Liver (tissue), 9 donors: ENCODE measurements around the gene CEP85L. TPM values are rescaled to one million over a fixed set of nuclear protein-coding genes. Genes with fewer than 3 reads are reported as not detected.

Experiments
- DNase-seq: peaks from one replicate; pipeline ENCODE4 v3.0.0-alpha.2; 2017; ENCODE audit warnings: low spot score
- H3K27ac ChIP-seq, 2 donors: one replicate each; pipeline ENCODE4 v1.7.0; 2013; ENCODE audit warnings: inconsistent platforms in 2 of 2, low read length in 2 of 2, control low read depth in 1 of 2, low read depth in 1 of 2, mild to moderate bottlenecking in 1 of 2
- H3K27me3 ChIP-seq, 4 donors: one replicate each; pipeline versions ENCODE4 v1.6.1 to v1.7.0; 2013; ENCODE audit warnings: low read length in 3 of 4, inconsistent platforms in 1 of 4, mild to moderate bottlenecking in 1 of 4, moderate library complexity in 1 of 4; ENCODE audit not compliant: control insufficient read depth in 4 of 4, insufficient read depth in 4 of 4
- H3K36me3 ChIP-seq, 4 donors: one replicate each; pipeline versions ENCODE4 v1.6.1 to v1.7.0; 2013; ENCODE audit warnings: low read length in 3 of 4, mild to moderate bottlenecking in 3 of 4, low read depth in 1 of 4, moderate library complexity in 1 of 4; ENCODE audit not compliant: control insufficient read depth in 4 of 4, insufficient read depth in 3 of 4
- H3K4me1 ChIP-seq, 4 donors: one replicate each; pipeline versions ENCODE4 v1.6.1 to v1.7.0; 2013; ENCODE audit warnings: low read length in 3 of 4, mild to moderate bottlenecking in 3 of 4, moderate library complexity in 1 of 4; ENCODE audit not compliant: control insufficient read depth in 4 of 4, insufficient read depth in 4 of 4
- H3K4me3 ChIP-seq, 3 donors: one replicate each; pipeline versions ENCODE4 v1.6.1 to v1.7.0; 2013; ENCODE audit warnings: low read length in 3 of 3, control low read depth in 1 of 3, low read depth in 1 of 3, mild to moderate bottlenecking in 1 of 3
- H3K9ac ChIP-seq, 2 donors: one replicate each; pipeline ENCODE4 v1.7.0; 2013; ENCODE audit warnings: low read length in 2 of 2, mild to moderate bottlenecking in 2 of 2, moderate library complexity in 2 of 2, control low read depth in 1 of 2, low read depth in 1 of 2
- H3K9me3 ChIP-seq, 4 donors: one replicate each; pipeline versions ENCODE4 v1.6.1 to v1.7.0; 2013; ENCODE audit warnings: low read length in 3 of 4; ENCODE audit not compliant: control insufficient read depth in 4 of 4
- ATF3 ChIP-seq: IDR thresholded peaks from 2 replicates; pipeline ENCODE4 v1.6.1; 2016; ENCODE audit warnings: antibody characterized with exemption
- EGR1 ChIP-seq, 2 donors: IDR thresholded peaks; 2 replicates each; pipeline ENCODE4 v1.6.1; 2016 to 2018; ENCODE audit warnings: antibody characterized with exemption in 2 of 2, low read depth in 2 of 2
- FOXA1 ChIP-seq: IDR thresholded peaks from 2 replicates; pipeline ENCODE4 v1.6.1; 2016; ENCODE audit warnings: antibody characterized with exemption
- FOXA2 ChIP-seq: IDR thresholded peaks from 2 replicates; pipeline ENCODE4 v1.6.1; 2016; ENCODE audit warnings: antibody characterized with exemption
- GABPA ChIP-seq, 2 donors: IDR thresholded peaks in 1 of 2; conservative IDR thresholded peaks in 1 of 2; 2 replicates each; pipeline ENCODE4 v1.6.1; 2016; ENCODE audit warnings: antibody characterized with exemption in 2 of 2, mild to moderate bottlenecking in 1 of 2, moderate library complexity in 1 of 2
- HNF4A ChIP-seq, 2 donors: conservative IDR thresholded peaks; 2 replicates each; pipeline ENCODE4 v1.6.1; 2016; ENCODE audit warnings: antibody characterized with exemption in 2 of 2, mild to moderate bottlenecking in 2 of 2
- HNF4G ChIP-seq: IDR thresholded peaks from 2 replicates; pipeline ENCODE4 v1.6.1; 2016; ENCODE audit warnings: antibody characterized with exemption
- JUND ChIP-seq, 2 donors: IDR thresholded peaks; 2 replicates each; pipeline ENCODE4 v1.6.1; 2016; ENCODE audit warnings: antibody characterized with exemption in 2 of 2
- MAX ChIP-seq: IDR thresholded peaks from 2 replicates; pipeline ENCODE4 v1.6.1; 2016; ENCODE audit warnings: antibody characterized with exemption
- NR2F2 ChIP-seq: IDR thresholded peaks from 2 replicates; pipeline ENCODE4 v1.6.1; 2016; ENCODE audit warnings: antibody characterized with exemption
- RAD21 ChIP-seq, 2 donors: IDR thresholded peaks; 2 replicates each; pipeline ENCODE4 v1.6.1; 2016; ENCODE audit warnings: antibody characterized with exemption in 2 of 2, mild to moderate bottlenecking in 2 of 2
- RXRA ChIP-seq, 2 donors: IDR thresholded peaks; 2 replicates each; pipeline ENCODE4 v1.6.1; 2017 to 2018; ENCODE audit warnings: antibody characterized with exemption in 2 of 2, mild to moderate bottlenecking in 1 of 2
- SP1 ChIP-seq: IDR thresholded peaks from 2 replicates; pipeline ENCODE4 v1.6.1; 2018; ENCODE audit warnings: antibody characterized with exemption, mild to moderate bottlenecking
- TAF1 ChIP-seq: conservative IDR thresholded peaks from 2 replicates; pipeline ENCODE4 v1.6.1; 2016; ENCODE audit warnings: antibody characterized with exemption, mild to moderate bottlenecking
- YY1 ChIP-seq: IDR thresholded peaks from 2 replicates; pipeline ENCODE4 v1.6.1; 2016; ENCODE audit warnings: antibody characterized with exemption, mild to moderate bottlenecking
- WGBS: extraction: QIAGEN DNeasy Blood & Tissue Kit; methylation state at CpG from one replicate; pipeline ENCODE4 v1.1.7; 2013; 5-methylcytosine and 5-hydroxymethylcytosine counted together
- polyA plus RNA-seq, 2 donors: library from polyadenylated mRNA; stranded (reverse) in 1 of 2; unstranded in 1 of 2; fragments of 200-250 nt in 1 of 2; fragments of >200 nt in 1 of 2; fragmentation: Nextera tagmentation in 1 of 2; extraction: Ambion mirVana in 1 of 2; gene quantifications; one replicate each; pipeline versions ENCODE4 v1.2.1 to v1.2.3, GENCODE V29; 2013 to 2015
- total RNA-seq, 2 donors: library from RNA; depleted of rRNA; stranded (reverse); fragments of >200 nt; gene quantifications; one replicate each; pipeline ENCODE4 v1.2.3, GENCODE V29; 2014
- TF ChIP-seq, protein P1 (sequence below): IDR thresholded peaks from 2 replicates; pipeline ENCODE4 v1.6.1; 2016; ENCODE audit warnings: antibody characterized with exemption, mild to moderate bottlenecking
- donor health status: healthy.
- donor health status: healthy.
- donor health status: healthy.
- donor health status: healthy.
- donor health status: healthy.

CEP85L gene
- total and polyA plus RNA-seq, 4 donors, result 0.40 to 6.4 (median 2.3) TPM

GRCh38 chr6:118617417-118617816 is 34.0 kb downstream of the CEP85L start (continued):
- TF ChIP-seq, protein P1, sequence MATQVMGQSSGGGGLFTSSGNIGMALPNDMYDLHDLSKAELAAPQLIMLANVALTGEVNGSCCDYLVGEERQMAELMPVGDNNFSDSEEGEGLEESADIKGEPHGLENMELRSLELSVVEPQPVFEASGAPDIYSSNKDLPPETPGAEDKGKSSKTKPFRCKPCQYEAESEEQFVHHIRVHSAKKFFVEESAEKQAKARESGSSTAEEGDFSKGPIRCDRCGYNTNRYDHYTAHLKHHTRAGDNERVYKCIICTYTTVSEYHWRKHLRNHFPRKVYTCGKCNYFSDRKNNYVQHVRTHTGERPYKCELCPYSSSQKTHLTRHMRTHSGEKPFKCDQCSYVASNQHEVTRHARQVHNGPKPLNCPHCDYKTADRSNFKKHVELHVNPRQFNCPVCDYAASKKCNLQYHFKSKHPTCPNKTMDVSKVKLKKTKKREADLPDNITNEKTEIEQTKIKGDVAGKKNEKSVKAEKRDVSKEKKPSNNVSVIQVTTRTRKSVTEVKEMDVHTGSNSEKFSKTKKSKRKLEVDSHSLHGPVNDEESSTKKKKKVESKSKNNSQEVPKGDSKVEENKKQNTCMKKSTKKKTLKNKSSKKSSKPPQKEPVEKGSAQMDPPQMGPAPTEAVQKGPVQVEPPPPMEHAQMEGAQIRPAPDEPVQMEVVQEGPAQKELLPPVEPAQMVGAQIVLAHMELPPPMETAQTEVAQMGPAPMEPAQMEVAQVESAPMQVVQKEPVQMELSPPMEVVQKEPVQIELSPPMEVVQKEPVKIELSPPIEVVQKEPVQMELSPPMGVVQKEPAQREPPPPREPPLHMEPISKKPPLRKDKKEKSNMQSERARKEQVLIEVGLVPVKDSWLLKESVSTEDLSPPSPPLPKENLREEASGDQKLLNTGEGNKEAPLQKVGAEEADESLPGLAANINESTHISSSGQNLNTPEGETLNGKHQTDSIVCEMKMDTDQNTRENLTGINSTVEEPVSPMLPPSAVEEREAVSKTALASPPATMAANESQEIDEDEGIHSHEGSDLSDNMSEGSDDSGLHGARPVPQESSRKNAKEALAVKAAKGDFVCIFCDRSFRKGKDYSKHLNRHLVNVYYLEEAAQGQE, result no peak

GRCh38 chr6:118611334-118611733 is 40.1 kb downstream of the CEP85L start:
- no peak for DNase-seq
- no peak overlapping the region for H3K9ac ChIP-seq
- H3K36me3 ChIP-seq, result no peaks in the 10 kb centered on the region
- H3K27me3 ChIP-seq, result no peaks in the 10 kb centered on the region
- no peak overlapping the region for H3K4me3 ChIP-seq
- TF ChIP-seq ATF3, result no peak
- TF ChIP-seq, protein P1, result no peak
- H3K4me1 ChIP-seq, result no peaks in the 10 kb centered on the region
- WGBS, result 97% methylated on average over 3 of the region's 3 CpGs
- no peaks in the 10 kb centered on the region for H3K9me3 ChIP-seq
- H3K27ac ChIP-seq, result no peak overlapping the region

DNA sequence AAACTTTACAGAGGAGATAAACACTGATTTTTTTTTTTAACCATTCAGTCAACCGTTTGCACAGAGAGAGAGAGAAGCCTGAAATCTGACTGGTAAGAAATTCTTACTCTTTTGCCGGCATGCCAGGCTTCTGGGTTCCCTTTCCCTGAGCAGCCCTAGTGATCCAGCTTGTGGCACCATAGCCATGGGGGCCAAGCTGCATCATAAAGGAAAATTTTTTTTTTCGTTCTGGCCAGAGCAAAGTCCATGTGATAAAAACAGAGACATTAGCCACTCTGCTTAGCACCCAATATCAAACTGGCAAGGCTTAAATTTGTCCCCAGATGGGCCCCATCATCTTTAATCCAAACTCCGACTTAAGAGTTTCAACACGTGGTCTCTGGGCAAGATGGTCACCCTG is 44.5 kb downstream of the CEP85L start:
- Histone ChIP-seq H3K27ac (no peak overlapping the region), H3K36me3 (no peaks in the 10 kb centered on the region), H3K9ac (no peak overlapping the region), H3K9me3 (no peaks in the 10 kb centered on the region), H3K4me1 (no peaks in the 10 kb centered on the region), H3K27me3 (no peaks in the 10 kb centered on the region), H3K4me3 (no peak overlapping the region)
- DNase-seq, result no peak
- TF ChIP-seq TAF1 (no peak), FOXA1 (no peak), FOXA2 (no peak), GABPA (IDR thresholded peaks at IDR 0.05 in 1 of 2, conservative IDR thresholded peaks at IDR 0.05 in 1 of 2) (no peak)
- WGBS, result 74% methylated on average over 5 of the region's 5 CpGs

GRCh38 chr6:118606268-118606667 is 45.1 kb downstream of the CEP85L start:
- Histone ChIP-seq H3K9me3 (no peaks in the 10 kb centered on the region), H3K4me3 (no peak overlapping the region), H3K4me1 (no peaks in the 10 kb centered on the region), H3K9ac (no peak overlapping the region), H3K27me3 (no peaks in the 10 kb centered on the region), H3K36me3 (no peaks in the 10 kb centered on the region), H3K27ac (no peak overlapping the region)
- 60% methylated on average over 3 of the region's 3 CpGs for WGBS
- no peak for DNase-seq
- no peak for TF ChIP-seq GABPA (IDR thresholded peaks at IDR 0.05 in 1 of 2, conservative IDR thresholded peaks at IDR 0.05 in 1 of 2)
- no peak for TF ChIP-seq RXRA (IDR thresholded peaks at IDR 0.05)
- no peak for TF ChIP-seq SP1
- TF ChIP-seq HNF4A (conservative IDR thresholded peaks at IDR 0.05), result no peak
- no peak for TF ChIP-seq EGR1 (IDR thresholded peaks at IDR 0.05; ENCODE audit: low read depth in 2 of 2)
- no peak for TF ChIP-seq TAF1
- no peak for TF ChIP-seq YY1
- no peak for TF ChIP-seq FOXA2
- no peak for TF ChIP-seq NR2F2
- TF ChIP-seq, protein P1, result no peak
- no peak for TF ChIP-seq RAD21 (IDR thresholded peaks at IDR 0.05)
- no peak for TF ChIP-seq HNF4G
- no peak for TF ChIP-seq MAX
- TF ChIP-seq FOXA1, result no peak
- no peak for TF ChIP-seq JUND (IDR thresholded peaks at IDR 0.05)
